GM12878 (cell line): ENCODE measurements around the gene RNF220. TPM values are rescaled to one million over a fixed set of nuclear protein-coding genes. Genes with fewer than 3 reads are reported as not detected.

Experiments
- ATAC-seq: fragments of 200-7000 bp; cut with Tn5 transposase; 3 replicates; pipeline ENCODE4 v1.9.1; 2020; ENCODE audit warnings: mild to moderate bottlenecking, moderate library complexity
- BruUV-seq: library from RNA; stranded (reverse); fragments of 400-500 nt; replicated peaks from 2 replicates; lab custom pipeline; 2021; lab: Mats Ljungman, UMichigan
- CTCF ChIA-PET: fragments of 300-600 bp; sonication (Branson Sonifier 250); formaldehyde crosslinking; extraction: SDS; loops from one replicate; lab custom pipeline; 2021; ENCODE audit warnings: inconsistent platforms; lab: Yijun Ruan, JAX
- POLR2A ChIA-PET: fragments of 350-600 bp; formaldehyde crosslinking; extraction: SDS; loops from one replicate; lab custom pipeline; 2021; ENCODE audit warnings: inconsistent platforms; lab: Charles Lee
- RAD21 ChIA-PET: fragments of 300-600 bp; sonication (Branson Sonifier 250); formaldehyde crosslinking; loops from one replicate; lab custom pipeline; 2023; ENCODE audit warnings: antibody characterized with exemption; ENCODE audit not compliant: unreplicated experiment; lab: Charles Lee
- SMC1A ChIA-PET: fragments of 300-600 bp; sonication (Branson Sonifier 250); formaldehyde crosslinking; loops from one replicate; lab custom pipeline; 2023; ENCODE audit not compliant: unreplicated experiment, uncharacterized antibody; lab: Charles Lee
- DNase-seq: peaks from one replicate; pipeline ENCODE4 v3.0.0-alpha.2; 2011; ENCODE audit warnings: low read depth, low spot score
- FAIRE-seq: peaks from 3 replicates; lab custom pipeline; 2011; peaks lifted over from hg19 to GRCh38; lab: Jason Lieb, UNC
- H2AFZ ChIP-seq: 2 replicates; pipeline ENCODE4 v1.6.0; 2011; ENCODE audit warnings: low read depth, low read length, control low read depth; ENCODE audit not compliant: control insufficient read depth
- H3K27ac ChIP-seq: 2 replicates; pipeline ENCODE4 v1.5.1; 2011; ENCODE audit warnings: control low read depth; ENCODE audit not compliant: control insufficient read depth, insufficient read depth
- H3K27me3 ChIP-seq, 2 experiments: replicated peaks in 1 of 2; 2 replicates each; pipeline versions ENCODE4 v1.6.0 to v1.6.1; 2011; ENCODE audit warnings: low read length in 1 of 2; ENCODE audit not compliant: control insufficient read depth in 2 of 2, insufficient read depth in 2 of 2
- H3K36me3 ChIP-seq, 2 experiments: 2 replicates each; pipeline ENCODE4 v1.5.1; 2011; ENCODE audit warnings: low read length in 1 of 2; ENCODE audit not compliant: control insufficient read depth in 2 of 2, insufficient read depth in 2 of 2
- H3K4me1 ChIP-seq: 2 replicates; pipeline ENCODE4 v1.6.1; 2011; ENCODE audit warnings: mild to moderate bottlenecking, low read length, moderate library complexity, mixed read lengths; ENCODE audit not compliant: control insufficient read depth, insufficient read depth
- H3K4me2 ChIP-seq: 2 replicates; pipeline ENCODE4 v1.6.0; 2011; ENCODE audit warnings: control low read depth; ENCODE audit not compliant: control insufficient read depth, insufficient read depth
- H3K4me3 ChIP-seq: fragments of 200-600 bp; sonication (generic); 2 replicates; pipeline ENCODE4 v1.5.1; 2016
- H3K79me2 ChIP-seq: 2 replicates; pipeline ENCODE4 v1.6.0; 2011; ENCODE audit warnings: low read length; ENCODE audit not compliant: control insufficient read depth, insufficient read depth
- H3K9ac ChIP-seq: 2 replicates; pipeline ENCODE4 v1.8.0; 2011; ENCODE audit warnings: low read length, control low read depth, mixed read lengths; ENCODE audit not compliant: control insufficient read depth, insufficient read depth
- H3K9me3 ChIP-seq: replicated peaks from 3 replicates; pipeline ENCODE4 v1.5.1; 2011; ENCODE audit warnings: mild to moderate bottlenecking, low read length; ENCODE audit not compliant: control insufficient read depth, insufficient read depth
- H4K20me1 ChIP-seq: 2 replicates; pipeline ENCODE4 v1.6.0; 2011; ENCODE audit not compliant: control insufficient read depth, insufficient read depth
- ATF2 ChIP-seq: IDR thresholded peaks from 2 replicates; pipeline ENCODE4 v1.6.1; 2012; ENCODE audit warnings: low read length, inconsistent platforms
- BACH1 ChIP-seq: fragments of 450-650 bp; IDR thresholded peaks from 2 replicates; pipeline ENCODE4 v1.6.1; 2017; ENCODE audit warnings: mild to moderate bottlenecking, borderline replicate concordance
- BCL11A ChIP-seq: IDR thresholded peaks from 2 replicates; pipeline ENCODE4 v1.6.1; 2011; ENCODE audit warnings: low read depth, low read length
- CHD1 ChIP-seq: IDR thresholded peaks from 2 replicates; pipeline ENCODE4 v1.6.1; 2012; ENCODE audit warnings: low read depth, low read length, improper control_type of control experiment
- CHD4 ChIP-seq: fragments of 200-600 bp; sonication (generic); IDR thresholded peaks from 2 replicates; pipeline ENCODE4 v1.6.1; 2016; ENCODE audit warnings: mild to moderate bottlenecking
- HDGF ChIP-seq: fragments of 450-650 bp; IDR thresholded peaks from 2 replicates; pipeline ENCODE4 v1.6.1; 2016; ENCODE audit warnings: antibody characterized with exemption
- LARP7 ChIP-seq: fragments of 450-650 bp; IDR thresholded peaks from 2 replicates; pipeline ENCODE4 v1.6.1; 2017; ENCODE audit warnings: mild to moderate bottlenecking
- MEF2B ChIP-seq: fragments of 450-650 bp; IDR thresholded peaks from 2 replicates; pipeline ENCODE4 v1.6.1; 2018; ENCODE audit warnings: mild to moderate bottlenecking, moderate library complexity; ENCODE audit not compliant: partially characterized antibody, poor library complexity, severe bottlenecking
- MTA2 ChIP-seq: fragments of 450-650 bp; IDR thresholded peaks from 2 replicates; pipeline ENCODE4 v1.6.1; 2016; ENCODE audit warnings: low read depth, mild to moderate bottlenecking, moderate library complexity
- MTA3 ChIP-seq: IDR thresholded peaks from 2 replicates; pipeline ENCODE4 v1.6.1; 2012; ENCODE audit warnings: low read length, inconsistent platforms, borderline replicate concordance
- MYB ChIP-seq: fragments of 150-350 bp; IDR thresholded peaks from 2 replicates; pipeline ENCODE4 v1.6.1; 2014; ENCODE audit warnings: mild to moderate bottlenecking, low read depth, low read length, borderline replicate concordance
- NKRF ChIP-seq: fragments of 450-650 bp; conservative IDR thresholded peaks from 2 replicates; pipeline ENCODE4 v1.6.1; 2017; ENCODE audit warnings: mild to moderate bottlenecking, moderate library complexity
- NR2C2 ChIP-seq: IDR thresholded peaks from 2 replicates; pipeline ENCODE4 v1.6.1; 2011; ENCODE audit warnings: borderline replicate concordance, low read depth; ENCODE audit not compliant: control insufficient read depth, insufficient read length
- NRF1 ChIP-seq: conservative IDR thresholded peaks from 2 replicates; pipeline ENCODE4 v1.6.1; 2011; ENCODE audit warnings: mild to moderate bottlenecking, low read depth, low read length, improper control_type of control experiment
- PKNOX1 ChIP-seq: fragments of 450-650 bp; IDR thresholded peaks from 2 replicates; pipeline ENCODE4 v1.6.1; 2016; ENCODE audit warnings: mild to moderate bottlenecking
- RAD21 ChIP-seq: IDR thresholded peaks from 2 replicates; pipeline ENCODE4 v1.6.1; 2011; ENCODE audit warnings: mild to moderate bottlenecking, low read depth, low read length, moderate library complexity; ENCODE audit not compliant: insufficient read depth
- SIN3A ChIP-seq: IDR thresholded peaks from 2 replicates; pipeline ENCODE4 v1.6.1; 2012; ENCODE audit warnings: low read depth, low read length, improper control_type of control experiment
- SMAD5 ChIP-seq: IDR thresholded peaks from 2 replicates; pipeline ENCODE4 v1.6.1; 2016; ENCODE audit warnings: antibody characterized with exemption, low read depth
- SMC3 ChIP-seq: IDR thresholded peaks from 2 replicates; pipeline ENCODE4 v1.6.1; 2011; ENCODE audit warnings: low read length, improper control_type of control experiment, borderline replicate concordance
- SPI1 ChIP-seq: IDR thresholded peaks from 2 replicates; pipeline ENCODE4 v1.6.1; 2011; ENCODE audit warnings: low read depth, mild to moderate bottlenecking, low read length, moderate library complexity, borderline replicate concordance; ENCODE audit not compliant: insufficient read depth
- TBL1XR1 ChIP-seq: IDR thresholded peaks from 2 replicates; pipeline ENCODE4 v1.6.1; 2012; ENCODE audit warnings: low read depth, low read length, improper control_type of control experiment
- ZSCAN29 ChIP-seq: fragments of 450-650 bp; IDR thresholded peaks from 2 replicates; pipeline ENCODE4 v1.6.1; 2017; ENCODE audit warnings: mild to moderate bottlenecking, moderate library complexity
- WGBS: methylation state at CpG from one replicate; pipeline ENCODE4 v1.1.6; 2016; ENCODE audit warnings: low lambda C conversion rate; ENCODE audit not compliant: insufficient replicate concordance, insufficient coverage; ENCODE audit errors: missing lambda C conversion rate; 5-methylcytosine and 5-hydroxymethylcytosine counted together
- in situ Hi-C: fragments of 300-500 bp; cut with MboI; formaldehyde crosslinking; loops from 9 replicates; pipeline ENCODE4 v1.14.3; 2018; ENCODE audit warnings: mixed read lengths
- intact Hi-C: fragments of 100-400 bp; cut with micrococcal nuclease; formaldehyde crosslinking; loops from one replicate; pipeline ENCODE4 v1.14.2; 2022; ENCODE audit not compliant: unreplicated experiment
- polyA plus RNA-seq, 11 experiments: library from polyadenylated mRNA; depleted of rRNA in 4 of 11; unstranded in 6 of 11; stranded (reverse) in 5 of 11; fragments of >200 nt; fragmentation: Nextera tagmentation in 4 of 11; fragmentation: Illumina TruSeq in 1 of 11; extraction: Ambion mirVana in 4 of 11; extraction: Trizol in 1 of 11; gene quantifications; 1 replicate in 1 of 11; 2 replicates in 10 of 11; pipeline versions ENCODE4 v1.2.1 to v1.2.3, GENCODE V29; 2011 to 2016; ENCODE audit warnings: inconsistent platforms in 2 of 11, missing spikeins in 2 of 11, low read depth in 1 of 11
- total RNA-seq, 4 experiments: library from RNA; depleted of rRNA in 3 of 4; stranded (reverse); fragments of >200 nt in 3 of 4; fragmentation: Illumina TruSeq in 1 of 4; extraction: Trizol in 1 of 4; gene quantifications; 2 replicates each; pipeline versions ENCODE4 v1.2.1 to v1.2.3, GENCODE V29; 2013 to 2021

RNF220 gene
- total and polyA plus RNA-seq, 10 of the 15 experiments (the other 5 are each of a cell fraction or from before 2014, with no cell fraction given) = 4.6 to 84.1 (median 53.7) TPM

GRCh38 chr1:44485229-44485933, 80.3 kb downstream of the RNF220 start:
- peak; percentile 22; the same call in 2 of the 3 replicates for ATAC-seq
- peaks cover 0 to 2% of the 10 kb centered on the region in 2 experiments; a peak in 2 of 4 replicates for H3K27me3 ChIP-seq
- H3K4me3 ChIP-seq = no peak overlapping the region
- no peaks in the 10 kb centered on the region for H3K4me1 ChIP-seq
- in situ Hi-C loops (loop anchor here (5.0 kb wide), 1 partner anchor 48 kb away; no protein-coding TSS in a partner anchor), intact Hi-C loops (no loop called here)
- DNase-seq = no peak
- RAD21 ChIA-PET = no interaction called here
- H2AFZ ChIP-seq = no peak overlapping the region
- CTCF ChIA-PET = no interaction called here
- WGBS = 26% methylated on average over 13 of the region's 13 CpGs
- H4K20me1 ChIP-seq = no peaks in the 10 kb centered on the region
- no peaks in the 10 kb centered on the region for H3K79me2 ChIP-seq
- FAIRE-seq = no peak
- H3K36me3 ChIP-seq = no peaks in the 10 kb centered on the region
- POLR2A ChIA-PET = no interaction called here
- BruUV-seq = no TSS peak
- H3K27ac ChIP-seq = no peak overlapping the region
- no peaks in the 10 kb centered on the region for H3K9me3 ChIP-seq
- SMC1A ChIA-PET = no interaction called here
- H3K4me2 ChIP-seq = no peak overlapping the region
- H3K9ac ChIP-seq = no peak overlapping the region
- TF ChIP-seq MTA3 (no peak), SMC3 (no peak), ZSCAN29 (no peak), SMAD5 (no peak), TBL1XR1 (no peak), NRF1 (no peak), HDGF (no peak), LARP7 (no peak), SPI1 (peak; percentile 63; the same call in 1 of the 2 replicates), MTA2 (peak; percentile 50; the same call in 1 of the 2 replicates), MEF2B (no peak), PKNOX1 (peak; percentile 33; the same call in 1 of the 2 replicates), SIN3A (no peak), NR2C2 (no peak), BACH1 (peak; percentile 27; the same call in 1 of the 2 replicates), BCL11A (peak; percentile 56; the same call in 1 of the 2 replicates), CHD1 (no peak), RAD21 (no peak), ATF2 (no peak), NKRF (no peak), MYB (no peak), CHD4 (no peak)
